ENCODE measurements around the gene MPIG6B.
A peak's percentile ranks its signal among the peaks of the same experiment; 100 is the strongest.
"Not testable (repeated sequence)": the region's sequence is repeated elsewhere in the genome, so short reads cannot be mapped to it uniquely, and the experiment has no call there.

The MPIG6B gene

GRCh38 chr6:31700740-31701401 lies 22.3 kb upstream of the MPIG6B start:
- DNase-seq (ENCODE audit: low read depth), result no peak

GRCh38 chr6:31701666-31702404 lies 21.3 kb upstream of the MPIG6B start:
- no peak for DNase-seq (ENCODE audit: low read depth)

- DNase-seq (ENCODE audit: low read depth), result peak; percentile 31
Observed at GRCh38 chr6:31702405-31702818, 20.8 kb upstream of the MPIG6B start.

- peak; percentile 98 for DNase-seq (ENCODE audit: low read depth)
Observed at GRCh38 chr6:31702819-31703716, 20.1 kb upstream of the MPIG6B start, which contains the start of gene ABHD16A. ABHD16A (minus strand) TSS chr6:31703324; CDS start chr6:31703281, 43 bp downstream.

- no peak for DNase-seq (ENCODE audit: low read depth)
Observed at GRCh38 chr6:31705931-31706330, 17.2 kb upstream of the MPIG6B start.

GRCh38 chr6:31706599-31706998 lies 16.6 kb upstream of the MPIG6B start, which contains the start of gene LY6G6F:
LY6G6F (plus strand) TSS chr6:31706866; CDS start chr6:31706907, 41 bp downstream.
- DNase-seq (ENCODE audit: low read depth), result no peak

GRCh38 chr6:31707701-31708100 lies 15.5 kb upstream of the MPIG6B start:
- DNase-seq (ENCODE audit: low read depth), result no peak

- no peak for DNase-seq (ENCODE audit: low read depth)
Observed at GRCh38 chr6:31708224-31708623, 14.9 kb upstream of the MPIG6B start.

- not testable (repeated sequence) for DNase-seq (ENCODE audit: low read depth)
Observed at GRCh38 chr6:31709157-31709556, 14.0 kb upstream of the MPIG6B start.

- no peak for DNase-seq (ENCODE audit: low read depth)
Observed at GRCh38 chr6:31710523-31711219, 12.5 kb upstream of the MPIG6B start.

GRCh38 chr6:31711233-31711632 lies 11.9 kb upstream of the MPIG6B start:
- no peak for DNase-seq (ENCODE audit: low read depth)

- DNase-seq (ENCODE audit: low read depth), result no peak
Observed at GRCh38 chr6:31712296-31712695, 10.9 kb upstream of the MPIG6B start.

DNA sequence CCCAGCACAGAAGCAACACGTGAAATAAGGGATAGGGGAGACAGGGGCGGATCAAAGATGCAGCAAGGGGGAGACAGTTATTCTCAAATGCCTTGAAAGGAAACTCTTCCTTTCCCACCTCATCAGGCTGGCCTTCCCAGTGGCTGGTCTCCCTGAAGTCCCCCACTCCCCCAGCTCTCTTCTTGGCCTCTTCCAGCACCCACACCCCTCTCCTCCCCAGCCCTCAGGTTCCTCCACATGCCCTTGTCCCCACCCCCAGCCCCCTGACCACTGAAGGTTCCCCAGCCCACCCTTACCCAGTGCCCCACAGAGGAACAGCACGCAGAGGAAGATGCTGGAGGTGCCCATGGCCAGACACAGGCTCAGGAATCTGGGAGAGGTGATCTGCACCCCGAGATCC lies 9.7 kb upstream of the MPIG6B start:
- DNase-seq (ENCODE audit: low read depth), result no peak

- no peak for DNase-seq (ENCODE audit: low read depth)
Observed at GRCh38 chr6:31713991-31714684, 9.0 kb upstream of the MPIG6B start.

GRCh38 chr6:31715022-31715958 lies 7.9 kb upstream of the MPIG6B start, which contains the start of gene LY6G6D:
LY6G6D (plus strand) TSS chr6:31715348; CDS start chr6:31715356, 8 bp downstream.
- DNase-seq (ENCODE audit: low read depth), result no peak

- DNase-seq (ENCODE audit: low read depth), result no peak
Observed at GRCh38 chr6:31717499-31718222, 5.5 kb upstream of the MPIG6B start.

DNA sequence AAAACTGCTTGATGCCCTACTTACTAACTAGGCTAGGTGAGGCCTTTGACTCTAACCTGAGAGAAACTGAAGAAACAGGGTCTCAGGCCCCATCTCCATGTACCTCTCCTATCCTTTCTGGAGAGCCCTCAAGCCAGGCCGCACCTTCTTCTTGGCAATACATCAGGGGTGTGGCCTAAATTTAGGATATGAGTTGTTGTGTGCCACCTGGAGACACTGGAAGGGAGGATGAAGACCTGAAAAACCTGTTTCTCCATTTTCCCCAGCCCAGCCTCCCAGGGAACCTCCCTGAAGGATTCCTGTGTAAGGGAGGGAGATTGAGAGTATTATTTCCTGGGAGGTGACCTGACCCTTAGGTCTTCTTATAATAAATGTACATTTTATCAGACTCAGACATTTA lies 4.9 kb upstream of the MPIG6B start:
- DNase-seq (ENCODE audit: low read depth), result no peak

- no peak for DNase-seq (ENCODE audit: low read depth)
Observed at GRCh38 chr6:31719001-31719400, 4.2 kb upstream of the MPIG6B start.

DNA sequence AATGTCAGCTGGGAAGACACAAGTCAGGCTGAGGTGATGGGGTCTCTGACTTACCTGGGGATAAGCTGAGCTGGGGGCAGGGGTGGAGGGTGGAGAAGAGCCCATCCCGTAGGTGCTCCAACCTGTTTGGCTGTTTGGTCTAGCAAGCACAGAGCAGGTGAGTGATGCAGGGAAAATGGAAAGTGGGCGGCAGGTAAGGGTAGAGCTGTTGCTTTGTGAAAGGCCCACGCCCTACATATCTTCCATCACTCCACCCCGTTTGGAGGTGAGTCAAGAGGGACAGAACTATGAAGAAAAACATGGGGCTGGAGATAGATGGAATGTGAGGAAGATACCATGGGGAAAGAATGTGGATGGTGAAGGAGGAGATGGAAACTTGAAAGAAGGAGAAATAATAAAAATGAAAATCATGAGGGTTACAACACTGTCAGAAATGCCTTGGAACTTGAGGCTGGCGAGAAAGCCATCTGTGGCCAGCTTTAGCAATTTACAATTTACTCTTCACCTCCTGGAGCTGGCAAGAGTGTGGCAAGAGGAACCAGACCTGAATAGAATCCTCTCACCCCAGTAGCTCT lies 2.9 kb upstream of the MPIG6B start:
- DNase-seq (ENCODE audit: low read depth), result no peak
